GM18502 (cell line): ENCODE measurements around the gene CRTC1.

Experiments used
- ATAC-seq: cut with Tn5 transposase; IDR thresholded peaks from one replicate; pipeline ENCODE4 v1.9.1; 2021; ENCODE audit warnings: mild to moderate bottlenecking; ENCODE audit not compliant: unreplicated experiment, poor library complexity

CRTC1 gene

GRCh38 chr19:18698321-18699167 lies 15.1 kb downstream of the CRTC1 start:
- no peak for ATAC-seq

- no peak for ATAC-seq
Observed at GRCh38 chr19:18699403-18700054, 16.0 kb downstream of the CRTC1 start.

GRCh38 chr19:18700501-18701249 lies 17.2 kb downstream of the CRTC1 start:
- peak; percentile 72 for ATAC-seq

GRCh38 chr19:18701250-18701608 lies 17.7 kb downstream of the CRTC1 start:
- peak; percentile 19 for ATAC-seq

GRCh38 chr19:18704054-18704453 lies 20.6 kb downstream of the CRTC1 start:
- ATAC-seq: no peak

- ATAC-seq: no peak
Observed at GRCh38 chr19:18704971-18705370, 21.5 kb downstream of the CRTC1 start.

GRCh38 chr19:18708452-18709231 lies 25.2 kb downstream of the CRTC1 start:
- no peak for ATAC-seq

- ATAC-seq: no peak
Observed at GRCh38 chr19:18709546-18709945, 26.1 kb downstream of the CRTC1 start.

GRCh38 chr19:18710186-18710585 lies 26.7 kb downstream of the CRTC1 start:
- no peak for ATAC-seq

GRCh38 chr19:18710996-18711751 lies 27.7 kb downstream of the CRTC1 start:
- ATAC-seq: no peak

GRCh38 chr19:18711893-18712292 lies 28.4 kb downstream of the CRTC1 start:
- no peak for ATAC-seq

- ATAC-seq: no peak
Observed at GRCh38 chr19:18712981-18713380, 29.5 kb downstream of the CRTC1 start.

- ATAC-seq: no peak
Observed at GRCh38 chr19:18713550-18714117, 30.2 kb downstream of the CRTC1 start.

GRCh38 chr19:18715416-18715815 lies 31.9 kb downstream of the CRTC1 start:
- no peak for ATAC-seq

- no peak for ATAC-seq
Observed at GRCh38 chr19:18716857-18717256, 33.4 kb downstream of the CRTC1 start.

GRCh38 chr19:18717601-18718000 lies 34.1 kb downstream of the CRTC1 start:
- no peak for ATAC-seq

- no peak for ATAC-seq
Observed at GRCh38 chr19:18718015-18718526, 34.6 kb downstream of the CRTC1 start.

- ATAC-seq: no peak
Observed at GRCh38 chr19:18718846-18719458, 35.5 kb downstream of the CRTC1 start.

- no peak for ATAC-seq
Observed at GRCh38 chr19:18719541-18719940, 36.1 kb downstream of the CRTC1 start.
